ENCODE results near the gene LYRM4.
"Not testable (repeated sequence)": the region's sequence is repeated elsewhere in the genome, so short reads cannot be mapped to it uniquely, and the experiment has no call there.

LYRM4 gene

GRCh38 chr6:5139828-5140771 lies 120.7 kb downstream of the LYRM4 start:
- DNase-seq: no peak

DNA sequence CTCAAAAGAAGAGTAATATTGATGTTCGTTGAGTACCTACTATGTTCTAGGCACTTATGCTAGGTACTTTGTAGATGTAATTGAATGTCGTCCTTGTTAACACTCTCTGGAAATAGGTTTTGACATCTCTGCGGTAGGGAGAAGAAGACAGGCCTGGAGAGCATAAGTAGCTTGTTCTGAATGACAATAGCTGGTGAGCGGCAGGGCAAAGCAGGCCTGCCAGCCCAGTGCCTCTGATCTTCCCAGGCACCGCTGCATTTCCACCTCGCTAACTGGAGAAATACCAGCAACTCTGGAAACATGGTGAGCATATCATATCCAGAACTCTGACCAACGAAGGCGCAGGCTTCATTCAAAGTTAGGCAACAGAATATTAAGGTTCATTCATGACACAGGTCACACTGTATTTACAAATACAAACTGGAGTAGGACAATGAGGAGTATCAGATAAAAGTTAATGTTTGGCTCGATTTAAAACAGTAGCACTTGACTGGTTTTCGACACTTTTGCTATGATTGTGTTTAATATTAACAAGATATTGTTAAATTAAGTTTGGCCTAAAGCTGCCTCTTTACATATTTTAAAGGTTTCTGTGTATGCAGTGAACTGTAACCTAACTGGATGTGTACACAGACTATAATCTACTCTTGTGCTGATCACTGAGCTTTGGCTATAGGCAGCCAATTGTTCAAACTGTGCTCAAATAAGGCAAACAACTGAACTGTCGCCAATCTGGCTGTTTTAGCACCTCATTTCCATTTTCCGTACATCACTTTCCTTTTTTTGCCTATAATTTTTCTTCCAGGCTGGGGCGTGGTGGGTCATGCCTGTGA lies 121.5 kb downstream of the LYRM4 start:
- DNase-seq: no peak

DNA sequence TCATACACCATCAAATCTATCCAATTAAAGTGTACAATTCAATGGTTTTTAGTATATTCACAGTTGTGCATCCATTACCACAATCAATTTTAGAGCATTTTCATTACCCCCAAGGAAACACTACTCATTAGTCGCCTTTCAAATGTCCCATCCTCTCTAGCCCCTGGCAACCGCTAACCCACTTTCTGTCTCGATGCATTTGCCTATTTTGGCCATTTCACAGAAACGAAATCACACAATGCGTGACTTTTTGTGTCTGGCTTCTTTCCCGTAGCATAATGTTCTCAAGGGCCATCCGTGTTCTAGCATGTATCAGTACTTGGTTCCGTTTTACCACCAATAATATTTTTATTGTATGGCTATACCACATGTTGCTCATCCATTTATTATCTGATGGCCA lies 123.9 kb downstream of the LYRM4 start:
- DNase-seq: no peak

DNA sequence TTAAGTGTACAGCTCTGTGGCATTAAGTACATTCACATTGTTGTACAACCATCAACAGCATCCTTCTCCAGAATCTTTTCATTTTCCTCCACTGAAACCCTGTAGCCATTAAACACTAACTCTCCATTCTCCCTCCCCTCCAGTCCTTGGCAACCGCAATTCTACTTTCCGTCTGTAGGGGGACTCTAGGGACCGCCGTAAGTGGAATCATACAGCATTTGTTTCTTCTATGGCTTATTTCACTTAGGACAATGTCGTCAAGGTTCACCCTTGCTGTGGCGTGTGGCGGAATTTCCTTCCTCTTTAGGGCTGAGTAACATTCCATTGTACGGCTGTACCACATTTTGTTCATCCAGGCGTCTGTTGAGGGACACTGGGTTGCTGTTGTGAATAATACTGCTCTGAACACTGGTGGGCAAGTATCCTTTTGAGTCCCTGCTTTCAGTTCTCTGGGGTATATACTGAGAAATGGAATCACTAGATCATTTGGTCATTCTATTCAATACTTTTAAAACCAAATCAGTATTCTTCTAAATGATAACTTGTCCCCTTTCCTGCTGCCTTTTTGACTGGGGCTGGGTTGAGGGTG lies 124.9 kb downstream of the LYRM4 start:
- no peak for DNase-seq

DNA sequence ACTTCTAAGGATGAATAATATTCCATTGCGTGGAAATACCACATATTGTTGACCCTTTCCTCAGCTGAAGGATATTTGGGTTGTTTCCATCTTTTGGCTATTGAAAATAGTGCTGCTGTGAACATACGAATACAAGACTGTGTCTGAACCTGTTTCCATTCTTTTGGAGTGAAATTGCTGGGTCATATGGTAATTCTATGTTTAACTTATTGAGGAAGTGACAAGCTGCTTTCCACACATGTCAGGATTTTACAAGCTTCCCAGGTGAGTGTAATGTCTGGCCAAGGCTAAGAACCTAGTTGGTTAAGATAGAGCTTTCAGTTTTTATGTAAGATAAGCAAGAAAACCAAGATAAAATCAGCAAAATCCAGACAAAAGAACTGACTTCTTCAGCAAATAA lies 126.8 kb downstream of the LYRM4 start:
- no peak for DNase-seq

DNA sequence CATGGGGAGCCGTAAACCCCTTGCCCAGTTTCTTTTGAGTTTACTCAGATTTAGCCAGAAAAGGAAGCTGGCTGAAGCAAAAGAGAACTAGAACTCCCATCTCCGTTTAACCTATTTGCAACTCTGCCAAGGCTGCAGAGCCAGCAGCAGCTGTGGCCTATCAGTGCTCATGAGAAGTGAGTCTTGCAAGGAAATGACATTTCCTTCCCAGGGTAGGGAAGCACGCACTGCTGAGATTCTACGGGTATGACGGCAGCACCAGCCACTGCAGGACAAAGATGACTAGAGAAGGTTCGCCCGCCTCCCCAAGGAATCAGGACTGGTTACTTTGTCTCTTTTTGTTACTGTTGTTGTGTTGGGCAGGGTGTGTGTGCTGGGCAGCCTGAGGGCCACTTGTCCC lies 128.0 kb downstream of the LYRM4 start:
- DNase-seq: no peak

DNA sequence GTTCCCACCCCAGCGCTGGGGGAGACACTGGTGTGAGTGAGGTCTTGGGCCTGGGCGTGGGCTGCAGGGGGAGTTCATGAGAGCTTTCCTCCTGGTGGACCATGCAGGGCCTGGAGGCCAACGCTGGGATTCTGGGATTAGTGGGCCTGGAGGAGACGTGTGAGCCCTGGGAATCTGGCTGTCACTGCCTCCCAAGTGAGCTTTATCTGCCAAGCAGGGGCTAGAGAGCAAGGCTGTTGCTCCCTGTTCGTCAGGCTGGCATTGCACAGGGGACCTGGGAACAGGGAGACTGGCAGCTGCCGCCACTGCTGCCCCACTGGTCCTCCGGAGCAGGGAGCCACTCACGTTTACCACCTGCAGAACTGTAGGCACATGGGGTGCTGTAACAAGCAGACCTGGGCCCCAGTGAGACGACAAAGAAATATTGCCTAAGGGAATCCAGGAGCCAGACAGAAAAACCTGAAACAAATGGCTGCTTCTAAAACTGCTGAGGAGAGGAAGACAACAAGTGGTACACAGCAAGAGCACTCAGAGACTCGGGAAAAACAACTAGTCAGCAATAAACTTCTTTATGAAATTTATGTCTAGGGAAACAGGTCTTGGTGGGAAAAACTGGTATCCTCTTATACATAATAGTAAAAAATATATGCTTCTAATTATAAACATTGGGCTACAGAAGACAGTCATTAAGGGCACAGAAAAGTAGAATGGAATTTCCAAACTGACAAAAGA lies 130.4 kb downstream of the LYRM4 start:
- DNase-seq: no peak

- DNase-seq: no peak
Measured at GRCh38 chr6:5128351-5128750, 132.4 kb downstream of the LYRM4 start.

DNA sequence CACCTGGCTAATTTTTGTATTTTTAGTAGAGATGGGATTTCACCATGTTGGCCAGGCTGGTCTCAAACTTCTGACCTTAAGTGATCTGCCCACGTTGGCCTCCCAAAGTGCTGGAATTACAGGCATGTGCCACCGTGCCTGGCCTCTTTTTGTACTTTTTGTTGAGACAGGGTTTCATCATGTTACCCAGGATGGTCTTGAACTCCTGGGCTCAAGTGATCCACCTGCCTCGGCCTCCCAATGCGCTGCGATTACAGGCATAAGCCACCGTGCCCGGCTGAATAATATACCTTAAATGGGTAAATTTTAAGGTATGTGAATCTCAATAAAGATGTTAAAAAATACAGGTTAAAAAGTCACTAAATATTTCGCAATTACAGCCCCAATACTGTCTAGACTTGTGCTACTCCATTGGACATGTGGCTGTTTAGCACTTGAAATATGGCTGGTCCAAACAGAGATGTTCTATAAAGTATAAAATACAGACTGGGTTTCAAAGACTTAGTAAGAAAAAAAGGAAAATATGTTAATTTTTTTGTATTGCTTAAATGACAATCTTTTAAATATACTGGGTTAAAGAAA lies 133.6 kb downstream of the LYRM4 start:
- no peak for DNase-seq

DNA sequence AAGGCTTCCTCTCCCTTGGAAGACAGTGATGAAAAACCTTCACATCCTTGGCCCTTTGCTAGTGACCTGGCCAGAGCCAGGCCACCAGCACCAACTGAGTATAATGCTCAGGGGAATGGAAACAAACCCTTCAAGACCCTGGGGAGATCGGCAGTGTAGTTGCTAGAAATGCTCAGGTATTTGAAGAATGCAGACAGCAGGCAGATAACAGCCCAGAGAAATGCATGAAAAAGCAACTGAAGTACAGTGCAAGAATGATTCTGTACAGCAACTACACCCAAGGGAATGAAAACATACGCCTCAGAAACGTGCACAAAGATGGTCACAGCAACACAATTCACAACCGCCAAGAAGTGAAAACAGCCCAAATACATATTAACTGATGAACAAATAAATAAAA lies 134.5 kb downstream of the LYRM4 start:
- DNase-seq: no peak

GRCh38 chr6:5125152-5126006 lies 135.4 kb downstream of the LYRM4 start:
- DNase-seq: no peak

GRCh38 chr6:5124526-5124925 lies 136.2 kb downstream of the LYRM4 start:
- no peak for DNase-seq

- no peak for DNase-seq
Measured at GRCh38 chr6:5123296-5124143, 137.2 kb downstream of the LYRM4 start.

- DNase-seq: no peak
Measured at GRCh38 chr6:5122504-5123112, 138.1 kb downstream of the LYRM4 start.

GRCh38 chr6:5121956-5122355 lies 138.8 kb downstream of the LYRM4 start:
- no peak for DNase-seq

- DNase-seq: no peak
Measured at GRCh38 chr6:5121479-5121878, 139.3 kb downstream of the LYRM4 start.

GRCh38 chr6:5120543-5120942 lies 140.2 kb downstream of the LYRM4 start:
- not testable (repeated sequence) for DNase-seq

DNA sequence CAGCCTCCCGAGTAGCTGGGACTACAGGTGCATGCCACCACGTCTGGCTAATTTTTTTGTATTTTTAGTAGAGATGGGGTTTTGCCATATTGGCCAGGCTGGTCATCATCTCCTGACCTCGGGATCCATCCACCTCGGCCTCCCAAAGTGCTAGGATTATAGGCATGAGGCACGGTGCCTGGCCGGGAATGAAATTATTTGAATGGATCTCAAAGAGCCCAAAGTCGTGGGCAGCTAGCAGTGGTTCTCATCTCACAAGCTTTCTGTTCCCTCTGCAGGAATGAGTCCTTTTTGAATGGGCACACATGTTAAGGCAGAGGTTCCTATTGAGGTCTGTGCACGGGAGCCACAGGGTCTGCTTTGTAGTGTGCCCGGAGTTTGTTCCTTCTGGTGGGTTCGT lies 140.7 kb downstream of the LYRM4 start:
- DNase-seq: no peak

DNA sequence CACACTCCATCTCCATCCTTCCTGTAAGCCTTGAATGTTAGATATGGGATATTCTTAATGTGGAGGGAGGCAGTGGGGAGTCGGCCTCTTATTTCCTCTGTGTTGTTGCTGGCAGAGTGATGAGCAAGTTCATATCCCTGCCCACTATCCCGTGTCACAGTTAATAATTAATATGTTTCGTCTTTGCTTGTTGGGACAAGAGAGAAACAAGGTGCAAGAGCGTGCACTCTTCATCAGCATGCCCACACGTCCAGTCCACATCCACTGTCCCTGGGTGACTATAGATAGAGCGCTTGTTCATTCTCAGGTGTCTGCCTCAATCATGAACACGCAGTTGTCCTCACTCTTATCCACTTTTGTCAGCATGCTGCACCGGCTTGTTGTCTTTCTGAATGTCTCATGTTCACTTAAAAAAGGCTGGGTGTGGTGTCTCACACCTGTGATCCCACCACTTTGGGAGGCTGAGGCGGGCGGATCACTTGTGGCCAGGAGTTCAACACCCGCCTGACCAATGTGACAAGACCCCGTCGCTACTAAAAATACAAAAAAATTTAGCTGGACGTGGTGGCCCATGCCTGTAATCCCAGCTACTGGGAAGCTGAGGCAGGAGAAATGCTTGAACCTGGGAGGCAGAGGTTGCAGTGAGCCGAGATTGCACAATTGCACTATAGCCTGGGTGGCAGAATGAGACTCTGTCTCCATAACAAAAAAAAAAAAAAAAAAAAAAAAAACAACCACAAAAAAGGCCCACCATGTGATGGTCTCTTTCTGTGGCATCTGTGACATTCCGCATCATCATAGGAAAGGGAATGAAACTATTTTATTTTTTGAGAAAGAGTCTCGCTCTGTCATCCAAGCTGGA lies 141.4 kb downstream of the LYRM4 start:
- no peak for DNase-seq

All from amniotic stem cell (primary cell).